Liver (tissue), 9 donors: ENCODE measurements around the gene NCAPD2. TPM values are rescaled to one million over a fixed set of nuclear protein-coding genes. Genes with fewer than 3 reads are reported as not detected.
A peak's percentile ranks its signal among the peaks of the same experiment; 100 is the strongest.

ENCODE experiments used
- DNase-seq: peaks from one replicate; pipeline ENCODE4 v3.0.0-alpha.2; 2017; ENCODE audit warnings: low spot score
- H3K27ac ChIP-seq, 2 donors: one replicate each; pipeline ENCODE4 v1.7.0; 2013; ENCODE audit warnings: inconsistent platforms in 2 of 2, low read length in 2 of 2, control low read depth in 1 of 2, low read depth in 1 of 2, mild to moderate bottlenecking in 1 of 2
- H3K27me3 ChIP-seq, 4 donors: one replicate each; pipeline versions ENCODE4 v1.6.1 to v1.7.0; 2013; ENCODE audit warnings: low read length in 3 of 4, inconsistent platforms in 1 of 4, mild to moderate bottlenecking in 1 of 4, moderate library complexity in 1 of 4; ENCODE audit not compliant: control insufficient read depth in 4 of 4, insufficient read depth in 4 of 4
- H3K36me3 ChIP-seq, 4 donors: one replicate each; pipeline versions ENCODE4 v1.6.1 to v1.7.0; 2013; ENCODE audit warnings: low read length in 3 of 4, mild to moderate bottlenecking in 3 of 4, low read depth in 1 of 4, moderate library complexity in 1 of 4; ENCODE audit not compliant: control insufficient read depth in 4 of 4, insufficient read depth in 3 of 4
- H3K4me1 ChIP-seq, 4 donors: one replicate each; pipeline versions ENCODE4 v1.6.1 to v1.7.0; 2013; ENCODE audit warnings: low read length in 3 of 4, mild to moderate bottlenecking in 3 of 4, moderate library complexity in 1 of 4; ENCODE audit not compliant: control insufficient read depth in 4 of 4, insufficient read depth in 4 of 4
- H3K4me3 ChIP-seq, 3 donors: one replicate each; pipeline versions ENCODE4 v1.6.1 to v1.7.0; 2013; ENCODE audit warnings: low read length in 3 of 3, control low read depth in 1 of 3, low read depth in 1 of 3, mild to moderate bottlenecking in 1 of 3
- H3K9ac ChIP-seq, 2 donors: one replicate each; pipeline ENCODE4 v1.7.0; 2013; ENCODE audit warnings: low read length in 2 of 2, mild to moderate bottlenecking in 2 of 2, moderate library complexity in 2 of 2, control low read depth in 1 of 2, low read depth in 1 of 2
- H3K9me3 ChIP-seq, 4 donors: one replicate each; pipeline versions ENCODE4 v1.6.1 to v1.7.0; 2013; ENCODE audit warnings: low read length in 3 of 4; ENCODE audit not compliant: control insufficient read depth in 4 of 4
- EGR1 ChIP-seq, 2 donors: IDR thresholded peaks; 2 replicates each; pipeline ENCODE4 v1.6.1; 2016 to 2018; ENCODE audit warnings: antibody characterized with exemption in 2 of 2, low read depth in 2 of 2
- GABPA ChIP-seq, 2 donors: IDR thresholded peaks in 1 of 2; conservative IDR thresholded peaks in 1 of 2; 2 replicates each; pipeline ENCODE4 v1.6.1; 2016; ENCODE audit warnings: antibody characterized with exemption in 2 of 2, mild to moderate bottlenecking in 1 of 2, moderate library complexity in 1 of 2
- HNF4A ChIP-seq, 2 donors: conservative IDR thresholded peaks; 2 replicates each; pipeline ENCODE4 v1.6.1; 2016; ENCODE audit warnings: antibody characterized with exemption in 2 of 2, mild to moderate bottlenecking in 2 of 2
- HNF4G ChIP-seq: IDR thresholded peaks from 2 replicates; pipeline ENCODE4 v1.6.1; 2016; ENCODE audit warnings: antibody characterized with exemption
- JUND ChIP-seq, 2 donors: IDR thresholded peaks; 2 replicates each; pipeline ENCODE4 v1.6.1; 2016; ENCODE audit warnings: antibody characterized with exemption in 2 of 2
- NR2F2 ChIP-seq: IDR thresholded peaks from 2 replicates; pipeline ENCODE4 v1.6.1; 2016; ENCODE audit warnings: antibody characterized with exemption
- RAD21 ChIP-seq, 2 donors: IDR thresholded peaks; 2 replicates each; pipeline ENCODE4 v1.6.1; 2016; ENCODE audit warnings: antibody characterized with exemption in 2 of 2, mild to moderate bottlenecking in 2 of 2
- RXRA ChIP-seq, 2 donors: IDR thresholded peaks; 2 replicates each; pipeline ENCODE4 v1.6.1; 2017 to 2018; ENCODE audit warnings: antibody characterized with exemption in 2 of 2, mild to moderate bottlenecking in 1 of 2
- SP1 ChIP-seq: IDR thresholded peaks from 2 replicates; pipeline ENCODE4 v1.6.1; 2018; ENCODE audit warnings: antibody characterized with exemption, mild to moderate bottlenecking
- TAF1 ChIP-seq: conservative IDR thresholded peaks from 2 replicates; pipeline ENCODE4 v1.6.1; 2016; ENCODE audit warnings: antibody characterized with exemption, mild to moderate bottlenecking
- WGBS: extraction: QIAGEN DNeasy Blood & Tissue Kit; methylation state at CpG from one replicate; pipeline ENCODE4 v1.1.7; 2013; 5-methylcytosine and 5-hydroxymethylcytosine counted together
- polyA plus RNA-seq, 2 donors: library from polyadenylated mRNA; stranded (reverse) in 1 of 2; unstranded in 1 of 2; fragments of 200-250 nt in 1 of 2; fragments of >200 nt in 1 of 2; fragmentation: Nextera tagmentation in 1 of 2; extraction: Ambion mirVana in 1 of 2; gene quantifications; one replicate each; pipeline versions ENCODE4 v1.2.1 to v1.2.3, GENCODE V29; 2013 to 2015
- total RNA-seq, 2 donors: library from RNA; depleted of rRNA; stranded (reverse); fragments of >200 nt; gene quantifications; one replicate each; pipeline ENCODE4 v1.2.3, GENCODE V29; 2014
- TF ChIP-seq, protein P1 (sequence below): IDR thresholded peaks from 2 replicates; pipeline ENCODE4 v1.6.1; 2016; ENCODE audit warnings: antibody characterized with exemption
- TF ChIP-seq, protein P2 (sequence below): fragments of 150-350 bp; IDR thresholded peaks from 2 replicates; pipeline ENCODE4 v1.5.1; 2017; ENCODE audit warnings: improper control_type of control experiment, low read depth, low read length; ENCODE audit not compliant: missing input control
- TF ChIP-seq, protein P3 (sequence below): IDR thresholded peaks from 2 replicates; pipeline ENCODE4 v1.6.1; 2016; ENCODE audit warnings: antibody characterized with exemption
- donor health status: healthy.
- donor health status: healthy.
- donor health status: healthy.
- donor health status: healthy.
- donor health status: healthy.

The NCAPD2 gene
- total and polyA plus RNA-seq, 4 donors: 2.0 to 55.1 (median 7.4) TPM

DNA sequence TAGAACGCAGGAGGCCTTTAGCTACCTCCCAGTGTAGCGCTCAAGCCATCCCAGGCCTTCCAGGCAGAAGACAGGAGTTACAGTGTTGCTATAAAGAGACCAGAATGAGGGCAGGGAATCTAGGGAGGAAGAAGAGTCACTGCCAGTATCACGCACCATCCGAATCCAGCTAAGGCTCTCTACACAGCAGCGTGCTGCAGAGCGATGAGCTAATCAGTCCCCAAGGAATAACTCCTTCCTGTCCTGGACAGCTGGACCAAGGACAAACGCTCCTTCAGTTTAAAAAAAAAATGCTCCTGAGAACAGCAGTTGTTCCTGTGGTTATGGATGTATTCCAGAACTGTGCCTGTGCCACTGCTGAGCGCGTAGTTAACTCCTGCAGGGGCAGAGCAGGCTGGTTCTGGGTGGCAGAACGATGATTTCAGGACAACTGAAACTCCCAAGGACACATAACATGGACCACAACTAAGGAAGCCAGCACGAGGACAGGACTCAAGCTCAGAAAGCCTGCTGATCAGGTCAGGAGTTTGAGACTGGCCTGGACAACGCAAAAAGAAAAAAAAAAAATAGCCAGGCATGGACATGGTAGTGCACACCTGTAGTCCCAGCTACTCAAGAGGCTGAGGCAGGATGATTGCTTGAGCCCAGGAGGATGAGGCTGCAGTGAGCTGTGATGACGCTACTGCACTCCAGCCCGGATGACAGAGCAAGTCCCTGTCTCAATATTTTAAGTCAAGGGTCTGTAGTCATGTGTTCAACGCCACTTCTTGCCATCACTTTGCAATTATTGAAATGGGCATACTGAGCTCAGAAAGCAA lies 59.4 kb downstream of the NCAPD2 start:
- Histone ChIP-seq H3K4me3 (no peak overlapping the region), H3K27ac (peak overlapping the region; percentile 58 to 63), H3K9ac (peak overlapping the region in 1 of 2 donors; percentile 53), H3K4me1 (peaks cover 0 to 44% (median 31%) of the 10 kb centered on the region in 4 donors), H3K36me3 (peaks cover 5 to 17% (median 6%) of the 10 kb centered on the region in 4 donors), H3K9me3 (no peaks in the 10 kb centered on the region), H3K27me3 (no peaks in the 10 kb centered on the region)
- TF ChIP-seq RXRA (IDR thresholded peaks at IDR 0.05): no peak
- DNase-seq: no peak
- 74% methylated on average over 15 of the region's 15 CpGs for WGBS

DNA sequence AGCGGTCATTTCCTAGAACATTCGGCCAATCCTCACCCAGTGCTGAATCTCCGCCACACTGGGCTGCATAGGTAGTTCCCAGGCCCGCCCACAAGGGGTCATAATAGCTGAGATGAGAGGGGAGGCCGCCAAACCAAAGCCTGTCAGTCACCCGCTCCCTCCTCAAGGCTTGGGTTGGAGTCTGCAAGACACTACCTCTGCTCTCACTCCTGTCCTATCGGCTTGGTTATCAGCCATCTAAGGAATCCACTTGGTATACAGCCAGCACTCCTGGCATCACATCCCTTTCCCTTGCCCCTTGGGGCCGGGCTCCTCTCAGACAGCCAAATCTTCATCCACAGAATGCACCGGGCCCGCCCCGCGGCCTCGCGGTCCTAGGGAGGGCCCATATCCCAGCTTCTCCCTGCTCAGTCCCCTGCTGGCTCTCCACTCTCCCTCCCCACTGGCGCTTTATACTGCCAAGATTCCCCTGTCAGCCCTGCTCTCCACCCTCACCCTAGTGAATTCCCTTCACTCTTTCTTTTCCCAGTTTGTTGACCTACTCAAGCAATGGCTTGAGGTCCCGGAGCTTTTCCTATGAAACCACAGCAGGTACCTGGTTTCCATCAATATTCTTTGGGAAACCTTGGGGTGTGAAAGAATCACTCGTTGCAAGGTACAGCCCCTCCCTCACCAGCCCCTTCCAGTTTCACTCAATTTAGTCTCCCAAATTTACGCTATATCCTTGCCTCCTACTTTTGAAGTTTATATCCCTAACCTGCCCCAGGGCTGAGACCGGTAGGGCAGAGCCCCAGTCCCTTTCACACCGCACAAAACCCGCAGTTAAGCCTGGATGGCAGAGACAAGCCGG lies 60.5 kb downstream of the NCAPD2 start:
- 32% methylated on average over 22 of the region's 22 CpGs for WGBS
- DNase-seq: peak; percentile 77
- TF ChIP-seq, protein P1, sequence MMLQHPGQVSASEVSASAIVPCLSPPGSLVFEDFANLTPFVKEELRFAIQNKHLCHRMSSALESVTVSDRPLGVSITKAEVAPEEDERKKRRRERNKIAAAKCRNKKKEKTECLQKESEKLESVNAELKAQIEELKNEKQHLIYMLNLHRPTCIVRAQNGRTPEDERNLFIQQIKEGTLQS: no peak
- no peak for TF ChIP-seq JUND (IDR thresholded peaks at IDR 0.05)
- no peak for TF ChIP-seq HNF4G
- peak in 1 of 2 donors; percentile 68 for TF ChIP-seq RAD21 (IDR thresholded peaks at IDR 0.05)
- TF ChIP-seq SP1: peak; percentile 20
- TF ChIP-seq HNF4A (conservative IDR thresholded peaks at IDR 0.05): peak in 1 of 2 donors; percentile 6
- TF ChIP-seq TAF1: no peak
- TF ChIP-seq GABPA (IDR thresholded peaks at IDR 0.05 in 1 of 2, conservative IDR thresholded peaks at IDR 0.05 in 1 of 2): no peak
- TF ChIP-seq EGR1 (IDR thresholded peaks at IDR 0.05; ENCODE audit: low read depth in 2 of 2): no peak
- TF ChIP-seq, protein P2, sequence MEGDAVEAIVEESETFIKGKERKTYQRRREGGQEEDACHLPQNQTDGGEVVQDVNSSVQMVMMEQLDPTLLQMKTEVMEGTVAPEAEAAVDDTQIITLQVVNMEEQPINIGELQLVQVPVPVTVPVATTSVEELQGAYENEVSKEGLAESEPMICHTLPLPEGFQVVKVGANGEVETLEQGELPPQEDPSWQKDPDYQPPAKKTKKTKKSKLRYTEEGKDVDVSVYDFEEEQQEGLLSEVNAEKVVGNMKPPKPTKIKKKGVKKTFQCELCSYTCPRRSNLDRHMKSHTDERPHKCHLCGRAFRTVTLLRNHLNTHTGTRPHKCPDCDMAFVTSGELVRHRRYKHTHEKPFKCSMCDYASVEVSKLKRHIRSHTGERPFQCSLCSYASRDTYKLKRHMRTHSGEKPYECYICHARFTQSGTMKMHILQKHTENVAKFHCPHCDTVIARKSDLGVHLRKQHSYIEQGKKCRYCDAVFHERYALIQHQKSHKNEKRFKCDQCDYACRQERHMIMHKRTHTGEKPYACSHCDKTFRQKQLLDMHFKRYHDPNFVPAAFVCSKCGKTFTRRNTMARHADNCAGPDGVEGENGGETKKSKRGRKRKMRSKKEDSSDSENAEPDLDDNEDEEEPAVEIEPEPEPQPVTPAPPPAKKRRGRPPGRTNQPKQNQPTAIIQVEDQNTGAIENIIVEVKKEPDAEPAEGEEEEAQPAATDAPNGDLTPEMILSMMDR: peak; percentile 67
- no peak for TF ChIP-seq NR2F2
- Histone ChIP-seq H3K27me3 (no peaks in the 10 kb centered on the region), H3K9ac (peak overlapping the region; percentile 20 to 66), H3K36me3 (peaks cover 2 to 11% (median 4%) of the 10 kb centered on the region in 4 donors), H3K4me3 (peak overlapping the region; percentile 30 to 95 (median 84)), H3K27ac (peak overlapping the region; percentile 14 to 44), H3K9me3 (no peaks in the 10 kb centered on the region), H3K4me1 (peaks cover 0 to 43% (median 31%) of the 10 kb centered on the region in 4 donors)

DNA sequence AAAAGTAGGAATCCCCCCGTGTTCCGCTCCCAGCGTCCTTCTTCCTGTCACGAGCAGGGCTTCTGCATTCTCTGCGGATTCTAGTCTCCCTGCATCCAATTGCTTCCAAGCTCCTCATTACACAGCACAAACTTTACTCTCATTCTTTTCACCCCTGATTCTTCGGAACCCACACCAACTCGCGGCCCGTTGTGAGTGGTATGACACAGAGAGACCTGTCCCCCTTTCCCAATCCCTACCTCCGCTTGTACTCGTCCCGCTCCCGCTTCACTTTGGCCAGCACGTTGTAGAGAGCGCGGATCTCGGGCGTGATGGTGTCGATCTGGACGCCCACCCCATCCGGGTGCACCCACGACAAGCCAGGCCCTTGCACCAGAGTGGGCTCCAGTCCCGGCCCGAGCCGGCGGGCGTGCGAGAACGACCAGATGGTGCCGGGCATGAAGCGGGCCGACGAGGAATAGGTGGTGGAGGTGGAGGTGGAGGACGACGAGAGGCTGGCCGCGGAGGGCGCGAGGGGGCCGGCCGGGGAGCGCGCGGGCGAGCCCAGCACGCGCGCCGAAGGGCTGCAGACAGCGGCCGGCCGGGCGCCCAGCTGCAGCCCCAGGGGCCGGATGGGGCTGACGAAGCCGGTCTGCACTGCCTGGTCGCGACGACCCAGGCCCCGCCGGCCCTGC lies 61.3 kb downstream of the NCAPD2 start:
- Histone ChIP-seq H3K27ac (peak overlapping the region; percentile 14 to 44), H3K4me1 (peaks cover 0 to 41% (median 31%) of the 10 kb centered on the region in 4 donors), H3K27me3 (no peaks in the 10 kb centered on the region), H3K9ac (peak overlapping the region; percentile 20 to 66), H3K36me3 (peaks cover 8 to 15% (median 9%) of the 10 kb centered on the region in 4 donors), H3K9me3 (no peaks in the 10 kb centered on the region), H3K4me3 (peak overlapping the region; percentile 75 to 95 (median 84))
- 8% methylated on average over 61 of the region's 61 CpGs for WGBS
- DNase-seq: no peak
- TF ChIP-seq RAD21 (IDR thresholded peaks at IDR 0.05) (no peak), NR2F2 (no peak)
- TF ChIP-seq, protein P2: no peak
- TF ChIP-seq, protein P3, sequence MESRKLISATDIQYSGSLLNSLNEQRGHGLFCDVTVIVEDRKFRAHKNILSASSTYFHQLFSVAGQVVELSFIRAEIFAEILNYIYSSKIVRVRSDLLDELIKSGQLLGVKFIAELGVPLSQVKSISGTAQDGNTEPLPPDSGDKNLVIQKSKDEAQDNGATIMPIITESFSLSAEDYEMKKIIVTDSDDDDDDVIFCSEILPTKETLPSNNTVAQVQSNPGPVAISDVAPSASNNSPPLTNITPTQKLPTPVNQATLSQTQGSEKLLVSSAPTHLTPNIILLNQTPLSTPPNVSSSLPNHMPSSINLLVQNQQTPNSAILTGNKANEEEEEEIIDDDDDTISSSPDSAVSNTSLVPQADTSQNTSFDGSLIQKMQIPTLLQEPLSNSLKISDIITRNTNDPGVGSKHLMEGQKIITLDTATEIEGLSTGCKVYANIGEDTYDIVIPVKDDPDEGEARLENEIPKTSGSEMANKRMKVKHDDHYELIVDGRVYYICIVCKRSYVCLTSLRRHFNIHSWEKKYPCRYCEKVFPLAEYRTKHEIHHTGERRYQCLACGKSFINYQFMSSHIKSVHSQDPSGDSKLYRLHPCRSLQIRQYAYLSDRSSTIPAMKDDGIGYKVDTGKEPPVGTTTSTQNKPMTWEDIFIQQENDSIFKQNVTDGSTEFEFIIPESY: no peak
